Stimulated activated naive B cell treated with anti-CD40 and anti-IgM and Interleukin-4, amounts not matched to agents 10 μg/mL and 1 μg/mL and 100 μg/mL, for 72 hours (primary cell): ENCODE measurements around the gene SLC2A11.
"Not testable (repeated sequence)": the region's sequence is repeated elsewhere in the genome, so short reads cannot be mapped to it uniquely, and the experiment has no call there.

Experiments
- ATAC-seq, 2 donors: fragments of 150-1000 bp; cut with Tn5 transposase; replicated peaks; 2 replicates each; pipeline ENCODE4 v1.10.0; 2021; ENCODE audit warnings: moderate library complexity in 1 of 2
- DNase-seq: peaks from one replicate; pipeline ENCODE4 v3.0.0; 2021
- H3K27ac Mint-ChIP-seq: one replicate; pipeline ENCODE4 v1.8.0; 2022; ENCODE audit warnings: mild to moderate bottlenecking, mixed read lengths
- H3K27me3 Mint-ChIP-seq, 2 donors: one replicate each; pipeline ENCODE4 v1.8.0; 2022; ENCODE audit warnings: mixed read lengths in 2 of 2
- H3K36me3 Mint-ChIP-seq, 2 donors: one replicate each; pipeline ENCODE4 v1.8.0; 2022; ENCODE audit warnings: mixed read lengths in 2 of 2, mild to moderate bottlenecking in 1 of 2
- H3K4me1 Mint-ChIP-seq, 2 donors: one replicate each; pipeline ENCODE4 v1.8.0; 2022; ENCODE audit warnings: mixed read lengths in 2 of 2, mild to moderate bottlenecking in 1 of 2
- H3K4me3 Mint-ChIP-seq, 2 donors: one replicate each; pipeline ENCODE4 v1.8.0; 2022; ENCODE audit warnings: mild to moderate bottlenecking in 2 of 2, mixed read lengths in 2 of 2, moderate library complexity in 1 of 2
- H3K9me3 Mint-ChIP-seq, 2 donors: one replicate each; pipeline ENCODE4 v1.8.0; 2022; ENCODE audit warnings: mixed read lengths in 2 of 2, mild to moderate bottlenecking in 1 of 2

SLC2A11 gene

DNA sequence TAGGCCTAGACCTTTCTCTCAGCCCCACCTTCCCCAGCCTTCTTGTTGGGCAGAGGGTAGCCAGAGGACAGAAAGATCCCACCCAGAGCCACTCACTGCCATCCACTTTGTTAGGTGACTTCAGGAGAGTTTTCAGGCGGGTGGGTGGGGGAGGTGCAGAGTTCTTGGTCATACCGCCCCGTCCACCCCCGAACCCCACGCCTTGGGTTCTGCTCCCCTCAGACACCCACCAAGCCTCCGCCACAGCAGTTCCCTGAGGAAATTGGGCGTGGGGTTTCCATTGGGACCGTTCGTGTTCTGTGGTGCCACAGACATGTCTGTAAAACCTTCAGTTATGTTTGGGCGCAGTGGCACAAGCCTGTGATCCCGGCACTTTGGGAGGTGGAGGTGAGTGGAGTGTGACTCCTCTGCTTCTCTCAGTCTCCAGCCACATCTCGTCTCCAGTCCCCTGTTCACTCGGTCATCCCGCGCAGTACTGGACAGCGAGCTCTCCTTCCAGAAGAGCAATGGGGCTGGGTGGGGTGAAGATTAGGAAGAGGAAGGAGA is 38.0 kb downstream of the SLC2A11 start:
- Mint-ChIP-seq H3K27me3 (no peaks in the 10 kb centered on the region), H3K27ac (peak overlapping the region; percentile 100), H3K4me1 (peaks cover 21 to 30% of the 10 kb centered on the region in 2 donors), H3K9me3 (peaks cover 0 to 4% of the 10 kb centered on the region in 2 donors), H3K4me3 (peak overlapping the region; percentile 95 to 99), H3K36me3 (peaks cover 31 to 50% of the 10 kb centered on the region in 2 donors)
- DNase-seq (no peak), ATAC-seq (no peak)

DNA sequence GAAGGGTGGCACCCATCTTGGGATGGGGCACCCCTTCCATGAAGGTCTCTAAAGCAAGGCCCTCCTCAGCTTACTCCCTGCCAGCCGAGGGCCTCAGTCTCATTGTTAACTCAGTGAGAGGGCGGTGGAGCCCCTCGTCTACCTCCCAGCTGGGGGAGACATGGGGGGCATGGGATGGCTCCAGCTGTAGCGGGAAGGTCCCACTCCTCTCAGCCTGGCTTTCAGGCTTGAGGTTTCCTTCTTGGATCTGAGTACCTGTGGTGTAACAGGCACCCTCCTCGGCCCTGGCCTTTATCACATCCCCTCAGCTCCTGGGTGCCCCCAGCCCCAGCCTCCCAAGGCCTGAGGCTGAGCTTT is 38.5 kb downstream of the SLC2A11 start:
- no peak for DNase-seq
- H3K4me1 Mint-ChIP-seq: peaks cover 21 to 30% of the 10 kb centered on the region in 2 donors
- peak overlapping the region; percentile 95 to 99 for H3K4me3 Mint-ChIP-seq
- no peak for ATAC-seq
- H3K27ac Mint-ChIP-seq: no peak overlapping the region
- H3K9me3 Mint-ChIP-seq: peaks cover 0 to 6% of the 10 kb centered on the region in 2 donors
- peaks cover 34 to 54% of the 10 kb centered on the region in 2 donors for H3K36me3 Mint-ChIP-seq
- no peaks in the 10 kb centered on the region for H3K27me3 Mint-ChIP-seq

GRCh38 chr22:23896523-23897186 is 39.0 kb downstream of the SLC2A11 start:
- H3K36me3 Mint-ChIP-seq: peaks cover 34 to 56% of the 10 kb centered on the region in 2 donors
- no peak for DNase-seq
- H3K4me3 Mint-ChIP-seq: peak overlapping the region; percentile 55 to 95
- H3K9me3 Mint-ChIP-seq: peaks cover 0 to 6% of the 10 kb centered on the region in 2 donors
- peaks cover 21 to 30% of the 10 kb centered on the region in 2 donors for H3K4me1 Mint-ChIP-seq
- peak overlapping the region; percentile 31 for H3K27ac Mint-ChIP-seq
- ATAC-seq: no peak
- H3K27me3 Mint-ChIP-seq: no peaks in the 10 kb centered on the region

DNA sequence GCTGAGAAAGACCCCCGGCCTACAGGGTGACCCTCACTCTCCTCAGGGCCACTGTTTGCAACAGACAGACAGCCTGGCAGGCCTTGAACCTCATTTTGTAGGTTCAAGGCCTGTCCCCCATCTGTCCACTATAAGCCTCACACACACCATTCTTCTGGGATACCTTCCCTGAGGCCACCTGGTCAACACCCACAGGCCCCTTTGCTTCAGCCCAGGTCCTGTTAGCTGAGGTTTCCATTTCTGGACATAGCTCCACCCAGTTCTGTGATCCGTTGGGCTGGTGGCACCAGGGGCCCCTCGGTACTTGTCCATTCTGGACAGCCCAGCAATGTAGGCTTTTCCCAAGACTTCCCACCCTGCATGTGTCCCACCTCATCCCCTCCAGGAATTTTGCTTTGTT is 39.6 kb downstream of the SLC2A11 start:
- ATAC-seq: no peak
- Mint-ChIP-seq H3K27ac (peak overlapping the region; percentile 67), H3K36me3 (peaks cover 36 to 56% of the 10 kb centered on the region in 2 donors), H3K4me3 (peak overlapping the region; percentile 2 to 48), H3K9me3 (peaks cover 0 to 6% of the 10 kb centered on the region in 2 donors), H3K27me3 (no peaks in the 10 kb centered on the region), H3K4me1 (peaks cover 21 to 30% of the 10 kb centered on the region in 2 donors)
- DNase-seq: no peak

GRCh38 chr22:23898006-23898974 is 40.6 kb downstream of the SLC2A11 start:
- no peak overlapping the region for H3K4me3 Mint-ChIP-seq
- no peaks in the 10 kb centered on the region for H3K27me3 Mint-ChIP-seq
- H3K27ac Mint-ChIP-seq: no peak overlapping the region
- peaks cover 36 to 56% of the 10 kb centered on the region in 2 donors for H3K36me3 Mint-ChIP-seq
- no peak for DNase-seq
- H3K9me3 Mint-ChIP-seq: peaks cover 0 to 6% of the 10 kb centered on the region in 2 donors
- ATAC-seq: no peak
- H3K4me1 Mint-ChIP-seq: peaks cover 17 to 30% of the 10 kb centered on the region in 2 donors

DNA sequence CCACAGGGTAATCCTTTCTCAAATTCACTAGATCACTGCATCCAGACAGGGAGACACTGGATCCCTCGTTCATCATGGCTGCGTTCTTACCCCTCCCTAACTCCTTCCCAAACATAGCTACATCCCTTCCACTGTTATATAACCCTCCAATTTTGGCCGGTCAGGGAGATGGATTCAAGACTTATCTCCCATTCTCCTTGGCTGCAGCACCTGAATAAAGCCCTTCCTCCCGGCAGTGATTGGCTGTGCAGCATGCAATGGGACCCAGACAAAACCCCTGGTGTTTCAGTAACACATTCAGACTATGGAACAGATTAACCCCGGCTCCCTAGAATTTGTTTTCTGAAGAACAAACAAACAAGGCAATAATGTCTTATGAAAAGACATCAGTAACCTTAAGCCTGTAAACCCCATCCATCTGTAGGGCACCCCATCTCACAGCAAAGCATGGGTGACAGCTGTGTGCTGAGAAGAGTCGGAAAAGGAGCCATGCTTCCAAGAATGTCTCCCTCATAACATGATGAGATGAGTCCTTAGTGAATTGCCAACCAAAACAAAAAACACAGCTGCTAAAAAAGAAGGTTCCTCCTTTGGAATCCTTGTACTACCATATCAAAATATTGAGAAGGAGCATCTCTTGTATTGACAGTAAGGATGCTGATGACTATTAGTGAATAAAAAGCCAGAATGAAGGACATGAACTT is 41.5 kb downstream of the SLC2A11 start:
- ATAC-seq (no peak), DNase-seq (no peak)
- Mint-ChIP-seq H3K9me3 (peaks cover 0 to 6% of the 10 kb centered on the region in 2 donors), H3K4me3 (no peak overlapping the region), H3K27me3 (no peaks in the 10 kb centered on the region), H3K36me3 (peaks cover 37 to 55% of the 10 kb centered on the region in 2 donors), H3K27ac (peak overlapping the region; percentile 31), H3K4me1 (peaks cover 14 to 25% of the 10 kb centered on the region in 2 donors)

DNA sequence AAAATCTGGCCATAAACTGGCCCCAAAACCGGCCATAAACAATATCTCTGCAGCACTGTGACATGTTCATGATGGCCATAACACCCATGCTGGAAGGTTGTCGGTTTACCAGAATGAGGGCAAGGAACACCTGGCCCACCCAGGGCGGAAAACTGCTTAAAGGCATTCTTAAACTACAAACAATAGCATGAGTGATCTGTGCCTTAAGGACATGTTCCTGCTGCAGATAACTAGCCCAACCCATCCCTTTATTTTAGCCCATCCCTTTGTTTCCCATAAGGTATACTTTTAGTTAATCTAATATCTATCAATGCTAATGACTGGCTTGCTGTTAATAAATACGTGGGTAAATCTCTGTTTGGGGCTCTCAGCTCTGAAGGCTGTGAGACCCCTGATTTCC is 42.6 kb downstream of the SLC2A11 start:
- H3K9me3 Mint-ChIP-seq, DNase-seq, H3K4me3 Mint-ChIP-seq, H3K27me3 Mint-ChIP-seq, H3K27ac Mint-ChIP-seq, ATAC-seq: not testable (repeated sequence)
- Mint-ChIP-seq H3K4me1 (peaks cover 11 to 29% of the 10 kb centered on the region in 2 donors), H3K36me3 (peaks cover 38 to 49% of the 10 kb centered on the region in 2 donors)

DNA sequence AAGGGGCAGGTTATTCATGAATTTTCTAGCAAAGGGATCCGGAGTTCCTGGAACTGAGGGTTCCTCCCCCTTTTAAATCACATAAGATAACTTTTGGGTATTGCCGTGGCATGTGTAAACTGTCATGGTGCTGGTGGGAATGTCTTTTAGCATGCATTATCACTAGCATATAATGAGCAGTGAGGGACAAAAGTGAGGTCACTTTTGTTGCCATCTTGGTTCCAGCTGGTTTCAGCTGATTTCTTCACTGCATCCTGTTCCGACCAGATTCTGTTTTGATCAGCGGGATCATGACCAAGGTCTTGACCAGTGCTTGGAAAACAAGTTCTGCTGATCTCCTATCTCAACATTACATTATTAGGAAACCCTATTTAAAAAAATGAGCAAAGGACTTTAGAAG is 43.9 kb downstream of the SLC2A11 start:
- H3K36me3 Mint-ChIP-seq: peaks cover 30 to 39% of the 10 kb centered on the region in 2 donors
- no peak overlapping the region for H3K27ac Mint-ChIP-seq
- ATAC-seq (no peak), DNase-seq (no peak)
- peaks cover 0 to 6% of the 10 kb centered on the region in 2 donors for H3K9me3 Mint-ChIP-seq
- peaks cover 5 to 22% of the 10 kb centered on the region in 2 donors for H3K4me1 Mint-ChIP-seq
- H3K4me3 Mint-ChIP-seq: no peak overlapping the region
- no peaks in the 10 kb centered on the region for H3K27me3 Mint-ChIP-seq

DNA sequence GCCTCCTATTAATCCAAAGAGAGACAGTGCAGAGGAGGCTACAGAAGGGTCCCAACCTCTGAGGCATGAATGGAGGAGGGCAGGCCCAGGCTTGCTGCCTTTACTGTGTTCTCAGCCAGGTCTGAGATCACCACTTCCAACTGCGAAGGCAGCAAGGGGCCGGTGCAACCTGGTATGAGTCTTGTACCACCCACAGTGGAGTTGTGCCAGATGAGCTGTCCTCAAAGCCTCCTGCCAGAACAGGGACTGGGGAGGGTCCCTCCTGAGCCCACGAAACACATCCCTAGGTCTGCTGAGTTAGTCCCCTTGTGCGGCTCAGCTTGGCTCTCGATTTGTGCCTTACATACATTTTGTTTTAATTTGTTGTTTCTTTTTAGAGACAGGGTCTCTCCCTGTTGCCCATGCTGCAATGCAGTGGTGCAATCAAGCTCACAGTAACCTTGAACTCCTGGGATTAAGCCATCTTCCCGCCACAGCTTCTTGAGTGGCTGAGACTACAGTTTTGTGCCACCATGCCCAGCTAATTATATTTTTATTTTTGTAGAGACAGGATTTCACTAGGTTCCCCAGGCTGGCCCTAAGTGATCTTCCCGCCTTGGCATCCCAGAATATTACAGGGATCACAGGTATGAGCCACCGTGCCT is 45.8 kb downstream of the SLC2A11 start:
- H3K27ac Mint-ChIP-seq: no peak overlapping the region
- H3K27me3 Mint-ChIP-seq: no peaks in the 10 kb centered on the region
- DNase-seq: no peak
- H3K36me3 Mint-ChIP-seq: peaks cover 24 to 25% of the 10 kb centered on the region in 2 donors
- ATAC-seq: no peak
- H3K9me3 Mint-ChIP-seq: peaks cover 0 to 6% of the 10 kb centered on the region in 2 donors
- no peak overlapping the region for H3K4me3 Mint-ChIP-seq
- peaks cover 0 to 20% of the 10 kb centered on the region in 2 donors for H3K4me1 Mint-ChIP-seq

- Mint-ChIP-seq H3K9me3 (peaks cover 0 to 4% of the 10 kb centered on the region in 2 donors), H3K27ac (no peak overlapping the region), H3K27me3 (no peaks in the 10 kb centered on the region)
These were observed 47.0 kb downstream of the SLC2A11 start for GRCh38 chr22:23904573-23905254.

DNA sequence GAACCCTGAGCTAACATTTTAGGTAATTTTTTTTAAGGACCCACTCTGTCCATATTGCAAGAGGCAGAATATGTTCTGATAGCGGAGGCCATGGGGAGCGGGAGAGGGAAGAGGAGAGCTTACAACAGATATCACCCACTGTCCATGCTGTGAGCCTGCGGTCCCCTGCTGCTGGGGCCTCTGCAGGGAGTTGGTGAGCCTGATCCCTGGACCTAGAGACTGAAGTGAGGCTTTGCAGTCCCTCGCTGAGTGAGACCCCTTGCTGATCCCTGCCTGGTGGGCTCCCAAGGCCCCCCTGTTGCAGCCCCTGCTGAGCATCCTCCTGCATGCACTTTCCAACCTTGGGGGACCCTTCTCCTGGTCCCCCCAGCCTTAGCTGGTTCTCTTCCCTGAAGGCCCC is 49.0 kb downstream of the SLC2A11 start:
- H3K4me3 Mint-ChIP-seq: no peak overlapping the region
- H3K36me3 Mint-ChIP-seq: peaks cover 8 to 19% of the 10 kb centered on the region in 2 donors
- ATAC-seq (no peak), DNase-seq (no peak)
- H3K27me3 Mint-ChIP-seq: no peaks in the 10 kb centered on the region
- peaks cover 2 to 25% of the 10 kb centered on the region in 2 donors for H3K4me1 Mint-ChIP-seq
- H3K27ac Mint-ChIP-seq: no peak overlapping the region
- no peaks in the 10 kb centered on the region for H3K9me3 Mint-ChIP-seq

More at GRCh38 chr22:23904573-23905254, 47.0 kb downstream of the SLC2A11 start:
- no peak overlapping the region for H3K4me3 Mint-ChIP-seq
- peaks cover 0 to 20% of the 10 kb centered on the region in 2 donors for H3K4me1 Mint-ChIP-seq
- H3K36me3 Mint-ChIP-seq: peaks cover 15 to 19% of the 10 kb centered on the region in 2 donors
- DNase-seq (no peak), ATAC-seq (no peak)

DNA sequence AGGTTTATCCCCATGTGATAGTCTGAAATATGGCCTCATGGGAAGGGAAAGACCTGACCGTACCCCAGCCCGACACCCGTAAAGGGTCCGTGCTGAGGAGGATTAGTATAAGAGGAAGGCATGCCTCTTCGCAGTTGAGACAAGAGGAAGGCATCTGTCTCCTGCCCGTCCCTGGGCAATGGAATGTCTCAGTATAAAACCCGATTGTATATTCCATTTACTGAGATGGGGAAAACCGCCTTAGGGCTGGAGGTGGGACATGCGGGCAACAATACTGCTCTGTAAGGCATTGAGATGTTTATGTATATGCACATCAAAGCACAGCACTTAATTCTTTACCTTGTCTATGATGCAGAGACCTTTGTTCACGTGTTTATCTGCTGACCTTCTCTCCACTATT is 49.7 kb downstream of the SLC2A11 start:
- H3K27me3 Mint-ChIP-seq, H3K9me3 Mint-ChIP-seq, H3K4me3 Mint-ChIP-seq, ATAC-seq, DNase-seq, H3K27ac Mint-ChIP-seq: not testable (repeated sequence)
- peaks cover 2 to 32% of the 10 kb centered on the region in 2 donors for H3K4me1 Mint-ChIP-seq
- peaks cover 9 to 22% of the 10 kb centered on the region in 2 donors for H3K36me3 Mint-ChIP-seq
